IPS DF 4.7 (cell line): ENCODE data around the gene SEZ6L2.
"Not testable (repeated sequence)": the region's sequence is repeated elsewhere in the genome, so short reads cannot be mapped to it uniquely, and the experiment has no call there.

Experiments
- DNase-seq: peaks from one replicate; pipeline ENCODE4 v3.0.0-alpha.2; 2013; ENCODE audit warnings: low spot score; ENCODE audit errors: extremely low read depth

The SEZ6L2 gene

DNA sequence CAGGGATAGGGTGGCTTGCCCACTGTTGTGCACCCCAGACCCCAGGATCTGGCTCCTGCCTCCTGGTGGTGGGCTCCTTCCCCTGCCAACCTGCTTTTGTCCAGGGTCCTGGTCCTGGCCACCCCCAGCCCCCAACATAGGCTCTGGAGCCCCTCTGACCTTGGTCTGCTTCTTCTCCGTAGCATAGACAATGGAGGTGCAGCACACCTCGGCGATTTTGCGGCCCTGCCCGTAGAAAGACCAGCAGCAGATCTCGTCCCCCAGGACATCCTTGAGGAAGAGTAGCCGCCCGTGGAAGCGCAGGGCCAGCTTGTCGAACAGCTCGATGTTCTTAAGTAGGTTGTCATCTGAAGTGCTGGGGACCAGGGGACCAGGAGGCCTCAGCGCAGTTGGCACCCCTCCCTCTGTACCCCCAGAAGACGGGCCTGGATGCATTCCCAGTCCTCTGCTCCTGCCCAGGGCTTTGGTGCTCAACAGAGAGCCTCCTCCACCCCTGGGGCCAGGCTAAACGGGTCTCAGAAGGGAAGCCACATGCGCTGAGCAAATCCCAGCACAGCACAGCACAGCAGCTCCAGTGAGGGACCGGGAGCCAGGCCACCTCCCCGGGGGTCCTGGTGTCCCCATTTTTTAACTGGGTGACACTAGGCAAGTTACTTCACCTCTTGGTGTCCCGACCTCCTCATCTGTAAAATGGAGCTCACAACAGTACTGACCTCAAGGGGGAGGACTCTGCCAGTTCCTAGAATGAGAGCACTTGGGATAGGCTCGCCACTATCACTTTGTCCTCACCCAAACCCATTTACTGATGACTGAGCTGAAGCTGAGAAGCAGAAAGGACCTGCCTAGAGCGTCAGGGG is 11.7 kb upstream of the SEZ6L2 start:
- no peak for DNase-seq

DNA sequence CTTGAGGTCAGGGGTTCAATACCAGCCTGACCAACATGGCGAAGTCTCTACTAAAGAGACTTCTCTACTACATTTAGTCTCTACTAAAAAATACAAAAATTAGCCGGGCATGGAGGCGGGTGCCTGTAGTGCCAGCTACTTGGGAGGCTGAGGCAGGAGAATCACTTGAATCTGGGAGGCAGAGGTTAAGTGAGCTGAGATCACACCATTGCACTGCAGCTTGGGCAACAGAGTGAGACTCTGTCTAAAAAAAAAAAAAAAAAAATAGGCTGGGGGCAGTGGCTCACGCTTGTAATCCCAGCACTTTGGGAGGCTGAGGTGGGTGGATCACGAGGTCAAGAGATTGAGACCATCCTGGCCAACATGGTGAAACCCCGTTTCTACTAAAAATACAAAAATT is 10.5 kb upstream of the SEZ6L2 start:
- DNase-seq, result not testable (repeated sequence)

DNA sequence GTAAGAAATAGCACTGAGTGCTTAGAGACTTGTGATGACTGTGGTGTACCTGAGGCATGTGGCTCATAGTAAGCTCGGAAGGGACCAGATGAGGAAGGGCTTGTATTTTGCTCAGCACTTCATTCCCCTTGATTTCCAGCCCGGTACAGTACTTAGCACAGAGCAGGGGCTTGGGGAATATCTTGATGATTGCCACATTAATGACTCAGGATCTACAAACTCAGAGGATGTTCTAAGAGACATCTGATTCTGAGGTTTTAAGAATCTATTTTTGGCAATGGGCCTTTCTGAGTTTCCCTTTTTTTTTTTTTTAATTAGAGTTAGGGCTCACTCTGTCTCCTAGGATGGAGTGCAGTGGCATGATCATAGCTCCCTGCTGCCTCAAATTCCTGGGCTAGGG is 10.0 kb upstream of the SEZ6L2 start:
- no peak for DNase-seq

DNA sequence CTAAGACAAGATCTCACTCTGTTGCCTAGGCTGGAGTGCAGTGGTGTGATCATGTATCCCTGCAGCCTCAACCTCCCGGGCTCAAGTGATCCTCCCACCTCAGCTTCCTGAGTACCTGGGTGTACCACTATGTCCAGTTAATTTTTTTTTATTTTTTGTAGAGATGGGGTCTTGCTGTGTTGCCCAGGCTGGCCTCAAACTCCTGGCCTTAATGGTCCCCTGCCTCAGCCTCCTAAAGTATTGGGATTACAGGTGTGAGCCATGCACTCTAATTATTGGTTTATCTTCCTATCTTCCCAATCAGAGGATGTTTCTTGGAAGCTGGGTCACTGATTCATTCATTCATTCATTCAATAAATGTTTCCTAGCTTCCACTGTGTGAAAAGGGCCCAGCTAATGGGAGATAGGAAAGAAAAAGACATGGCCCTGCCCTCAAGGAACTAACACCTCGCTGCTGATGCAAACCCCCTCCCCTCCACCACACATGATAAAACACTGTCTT is 9.4 kb upstream of the SEZ6L2 start:
- no peak for DNase-seq

DNA sequence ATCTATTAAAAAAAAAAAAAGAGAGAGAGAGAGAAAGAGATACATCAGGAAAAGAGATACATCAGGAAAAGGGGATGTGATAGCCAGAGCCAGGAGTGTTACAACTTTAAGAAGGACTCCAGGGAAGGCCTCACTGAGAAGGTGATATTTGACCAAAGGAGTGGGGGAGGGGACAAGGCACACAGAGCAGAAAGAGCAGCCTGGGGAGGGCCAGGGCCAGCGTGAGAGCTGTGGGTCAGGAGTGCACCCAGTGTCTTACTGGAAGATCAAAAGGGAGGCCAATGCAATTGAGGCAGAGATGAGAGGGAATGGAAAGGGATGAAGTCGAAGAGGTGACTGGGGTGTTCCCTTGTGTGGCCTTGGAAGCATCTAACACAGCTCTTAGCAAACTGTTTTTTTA is 8.6 kb upstream of the SEZ6L2 start:
- no peak for DNase-seq

DNA sequence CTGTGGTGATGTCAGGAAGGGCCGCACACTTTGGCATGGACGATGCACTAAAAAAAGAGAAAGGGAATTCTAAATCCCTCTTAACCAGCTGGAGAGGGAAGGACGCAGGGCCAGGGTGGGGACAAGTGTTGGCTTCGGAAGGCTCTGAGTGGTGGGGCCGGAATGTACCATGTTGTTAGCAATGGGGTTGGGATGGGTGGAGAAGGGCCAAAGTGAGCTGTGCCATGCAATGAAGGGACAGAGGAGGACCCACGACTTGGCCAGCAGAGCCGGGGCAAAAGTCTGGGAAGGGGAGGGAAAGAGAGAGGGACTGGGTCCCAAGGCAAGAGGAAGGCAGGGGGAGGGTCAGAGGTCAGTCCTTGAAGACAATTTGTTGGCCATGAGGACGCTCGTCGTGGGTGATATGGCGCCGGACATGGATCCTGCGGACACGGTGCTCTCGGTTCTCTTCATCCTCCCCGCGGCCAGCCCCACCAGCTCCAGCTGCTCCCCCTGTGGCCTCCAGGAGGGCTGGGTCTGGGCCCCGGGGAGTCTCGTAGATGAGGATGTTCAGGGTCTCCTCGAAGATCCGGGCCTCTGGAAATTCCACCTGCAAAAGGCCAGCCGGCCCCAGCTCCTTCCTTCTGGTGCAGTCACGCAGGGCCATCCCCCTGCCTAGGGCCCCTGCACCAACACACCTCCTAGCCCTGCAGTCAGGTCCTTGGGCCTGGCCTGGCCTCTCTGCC is 7.3 kb upstream of the SEZ6L2 start:
- no peak for DNase-seq

DNA sequence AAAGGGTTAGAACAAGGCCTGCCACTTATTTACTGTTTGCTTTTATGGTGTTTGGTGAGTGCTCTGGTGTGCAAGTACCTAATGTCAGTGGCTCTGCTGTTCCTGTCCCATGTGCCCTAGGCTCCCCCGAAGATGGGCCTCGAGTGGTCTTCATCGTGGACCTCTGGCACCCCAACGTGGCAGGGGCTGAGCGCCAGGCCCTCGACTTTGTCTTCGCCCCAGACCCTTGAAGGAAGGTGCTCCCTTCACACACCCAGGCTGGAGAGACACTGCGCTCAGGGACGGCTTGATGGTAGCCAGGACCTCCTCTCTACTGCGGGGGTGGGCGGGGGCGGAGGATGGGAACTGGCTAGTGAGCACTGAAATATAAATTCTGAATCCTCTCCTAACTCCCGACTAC is 6.3 kb upstream of the SEZ6L2 start:
- DNase-seq, result no peak

DNA sequence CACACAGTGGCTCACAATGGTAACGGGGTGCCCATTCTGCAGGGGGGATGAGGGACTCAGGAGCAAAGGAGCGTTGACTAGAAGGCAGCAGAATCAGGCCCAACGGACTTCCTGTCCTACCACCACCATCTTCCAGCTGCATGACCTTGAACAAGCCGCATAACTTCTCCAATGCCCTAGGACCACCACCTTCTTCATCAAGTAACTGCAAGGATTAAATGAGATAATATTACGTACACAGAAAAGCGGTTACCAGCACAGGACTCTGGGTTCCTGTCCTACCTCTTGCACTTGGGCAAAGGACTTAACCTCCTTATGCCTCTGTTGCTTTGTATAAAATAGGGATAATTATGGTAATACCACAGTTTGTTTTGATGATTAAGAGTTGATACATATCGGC is 5.6 kb upstream of the SEZ6L2 start:
- DNase-seq, result no peak

DNA sequence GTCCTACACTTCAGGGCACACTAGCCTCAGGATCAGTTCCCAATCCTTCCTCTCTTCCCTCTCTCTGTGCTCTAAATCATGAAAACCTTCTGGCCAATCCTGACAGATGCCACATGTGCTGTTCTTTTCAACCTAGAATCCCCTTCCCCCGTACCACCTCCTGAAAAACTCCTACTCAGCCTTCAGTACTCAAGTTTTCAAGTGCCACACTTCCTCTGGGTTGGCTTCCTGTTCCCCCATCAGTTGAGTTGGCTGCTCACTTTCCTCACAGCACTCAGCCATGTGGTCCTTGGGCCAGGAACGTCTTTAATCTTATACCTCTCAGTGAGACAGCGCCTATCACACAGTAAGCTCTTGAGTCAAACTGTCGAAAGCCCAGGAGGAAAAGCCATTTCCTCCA is 4.2 kb upstream of the SEZ6L2 start:
- no peak for DNase-seq

DNA sequence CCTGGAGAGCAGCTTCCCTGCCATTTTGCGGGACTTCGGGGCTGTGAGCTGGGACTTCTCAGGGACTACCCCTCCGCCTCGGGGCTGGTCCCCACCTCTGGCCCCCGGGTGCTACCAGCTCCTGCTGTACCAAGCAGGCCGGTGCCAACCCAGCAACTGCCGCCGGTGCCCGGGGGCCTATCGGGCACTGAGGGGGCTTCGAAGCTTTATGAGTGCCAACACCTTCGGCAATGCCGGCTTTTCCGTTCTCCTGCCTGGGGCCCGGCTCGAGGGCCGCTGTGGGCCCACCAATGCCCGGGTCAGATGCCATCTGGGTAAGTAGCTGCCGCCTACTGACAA is 2.2 kb upstream of the SEZ6L2 start:
- no peak for DNase-seq

DNA sequence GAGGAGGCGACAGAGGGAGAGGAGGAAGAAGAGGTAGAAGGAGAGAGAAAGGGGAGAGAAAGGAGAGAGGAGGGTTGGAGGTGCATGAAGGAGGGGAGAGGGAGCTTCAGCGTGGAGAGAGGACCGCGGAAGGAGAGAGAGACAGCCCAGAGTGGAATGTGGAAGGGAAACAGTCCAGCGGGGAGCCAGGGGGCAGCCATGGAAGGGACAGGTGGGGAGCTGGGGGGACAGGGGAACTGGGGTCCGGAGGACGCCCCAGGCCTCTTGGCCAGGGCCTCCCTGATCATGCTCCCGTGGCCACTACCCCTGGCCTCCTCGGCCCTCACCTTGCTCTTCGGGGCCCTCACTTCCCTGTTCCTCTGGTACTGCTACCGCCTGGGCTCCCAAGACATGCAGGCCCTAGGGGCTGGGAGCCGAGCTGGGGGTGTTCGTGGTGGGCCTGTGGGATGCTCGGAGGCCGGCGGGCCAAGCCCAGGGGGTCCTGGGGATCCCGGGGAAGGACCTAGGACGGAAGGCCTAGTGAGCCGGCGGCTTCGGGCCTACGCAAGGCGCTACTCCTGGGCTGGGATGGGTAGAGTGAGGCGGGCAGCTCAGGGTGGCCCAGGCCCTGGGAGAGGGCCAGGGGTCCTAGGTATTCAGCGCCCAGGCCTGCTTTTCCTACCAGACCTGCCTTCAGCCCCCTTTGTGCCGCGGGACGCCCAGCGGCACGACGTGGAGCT is 1.7 kb upstream of the SEZ6L2 start:
- no peak for DNase-seq

DNA sequence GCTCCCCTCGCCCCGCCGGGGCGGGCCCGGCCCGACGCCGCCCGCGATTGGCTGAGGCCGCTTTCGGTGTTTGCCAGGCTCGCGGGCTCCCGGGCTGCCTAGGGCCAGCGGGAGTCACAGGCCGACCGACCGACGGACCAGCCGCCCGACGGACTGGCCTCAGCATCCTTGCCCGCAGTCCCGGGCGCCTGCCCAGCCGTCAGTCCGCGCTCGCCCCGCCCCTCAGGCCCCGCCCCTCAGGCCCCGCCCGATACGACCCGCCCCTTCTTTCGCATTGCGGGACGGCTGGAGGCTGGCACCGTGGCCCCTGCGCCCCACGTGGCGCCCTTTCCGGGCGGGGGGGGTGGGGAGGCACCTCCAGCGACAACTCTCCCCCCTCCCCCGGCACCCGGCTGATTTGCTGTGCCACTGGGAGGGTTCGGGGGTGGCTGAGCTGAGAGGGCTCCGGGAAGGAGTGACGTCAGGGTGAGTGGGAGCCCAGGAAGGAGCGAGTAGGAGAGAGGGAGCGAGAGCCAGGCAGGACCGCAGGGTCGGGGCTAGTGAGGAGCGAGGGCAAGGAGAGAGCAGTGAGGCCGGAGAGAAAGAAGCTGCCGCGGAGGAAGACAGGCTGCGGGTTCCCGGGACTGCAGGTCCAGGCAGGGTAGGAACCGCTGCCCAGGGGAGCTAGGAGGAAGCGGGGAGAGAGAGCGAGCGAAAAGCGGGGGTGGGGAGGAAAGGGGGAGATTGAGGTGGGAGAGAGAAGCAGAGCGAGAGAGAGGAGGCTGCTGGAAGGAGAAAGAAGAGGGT is 945 bp upstream of the SEZ6L2 start, which contains the start of gene ASPHD1:
ASPHD1 (plus strand) TSS at position 387 of the 786 bp plus-strand sequence. CDS start 484 bp downstream, outside the sequence.
- no peak for DNase-seq

DNA sequence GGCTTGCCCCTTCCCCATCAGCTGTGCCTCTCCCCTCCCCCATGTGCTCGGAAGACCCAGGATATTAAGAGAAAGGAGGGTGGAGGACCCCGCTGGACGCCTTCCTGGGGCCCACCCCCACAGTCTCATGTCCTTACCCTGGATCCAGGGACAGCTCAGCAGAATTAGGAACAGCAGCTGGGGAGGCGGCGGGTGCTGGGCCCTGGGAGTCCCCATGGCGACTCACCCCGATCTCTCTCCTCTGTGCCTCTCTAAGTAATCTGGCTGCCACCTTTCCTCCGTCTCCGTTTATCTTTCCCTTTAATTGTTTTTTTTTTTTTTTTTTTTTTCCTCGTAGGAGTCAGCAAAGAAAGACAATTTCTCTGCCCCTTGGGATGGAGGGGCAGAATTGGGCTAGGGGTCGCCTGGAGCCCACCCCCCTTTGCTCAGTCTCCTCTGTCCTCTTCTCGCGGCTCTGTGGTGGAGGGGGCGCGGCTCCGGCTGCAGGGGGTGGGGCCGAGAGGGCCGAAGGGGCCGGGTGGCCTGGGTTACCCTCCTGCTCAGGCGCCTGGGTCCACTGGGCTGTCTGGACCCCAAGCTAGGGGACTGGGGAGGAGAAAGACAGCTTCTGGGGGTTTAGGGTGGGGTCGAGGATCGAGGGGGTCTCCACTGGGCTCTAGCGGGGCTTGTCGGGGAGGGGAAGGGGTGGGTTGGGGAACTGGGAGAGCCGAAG is 390 bp downstream of the SEZ6L2 start:
- no peak for DNase-seq

DNA sequence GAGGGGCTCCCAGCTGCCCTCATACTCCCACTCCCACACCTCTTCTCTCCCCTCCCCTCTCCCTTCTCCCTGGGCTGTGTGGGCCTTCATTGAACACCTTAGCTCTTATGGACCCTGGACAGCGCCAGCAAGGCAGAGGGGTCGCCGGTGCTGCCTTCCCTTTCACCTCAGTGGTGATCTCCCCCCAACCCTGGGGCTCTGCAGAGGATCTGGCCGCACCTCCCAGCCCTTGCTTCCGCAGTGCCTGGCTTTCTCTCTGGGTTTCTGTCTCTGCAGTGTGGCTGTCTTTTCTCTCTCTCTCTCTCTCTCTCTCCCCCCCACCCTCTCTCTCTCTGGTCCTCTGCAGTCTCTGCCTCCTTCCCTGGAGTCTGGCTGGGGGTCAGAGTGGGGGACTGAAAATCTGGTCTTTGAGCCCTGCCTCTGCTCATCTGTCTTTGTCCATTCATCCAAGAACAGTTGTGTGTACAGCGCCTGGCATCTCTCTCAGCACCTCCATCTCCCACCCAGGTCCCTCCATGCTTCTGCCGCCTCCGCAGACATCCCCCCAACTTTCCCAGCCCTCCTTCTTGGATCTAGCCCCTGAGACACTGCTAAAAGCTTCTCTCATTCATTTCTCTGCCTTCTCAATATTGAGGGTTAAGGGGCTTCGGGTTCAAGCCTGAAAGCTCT is 1.1 kb downstream of the SEZ6L2 start:
- DNase-seq, result no peak

DNA sequence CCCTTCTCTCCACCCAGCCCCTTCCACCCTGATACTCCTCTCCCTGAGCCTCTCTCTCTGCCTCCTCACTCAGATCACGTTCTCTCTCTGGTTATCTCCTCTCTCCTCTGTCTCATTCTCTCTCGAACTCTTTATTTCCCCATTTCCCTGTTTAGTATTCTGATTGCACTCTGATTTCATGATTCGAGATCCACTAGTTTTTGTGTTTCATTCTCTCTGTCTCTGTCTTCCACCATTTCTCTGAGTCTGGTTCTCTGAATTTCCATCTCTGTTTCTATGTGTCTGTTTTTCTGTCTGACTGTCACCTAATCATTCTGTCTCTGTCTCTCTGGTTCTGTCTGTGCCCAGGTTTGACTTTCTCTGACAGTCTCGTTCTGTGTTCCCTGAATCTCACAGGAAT is 2.0 kb downstream of the SEZ6L2 start:
- no peak for DNase-seq

DNA sequence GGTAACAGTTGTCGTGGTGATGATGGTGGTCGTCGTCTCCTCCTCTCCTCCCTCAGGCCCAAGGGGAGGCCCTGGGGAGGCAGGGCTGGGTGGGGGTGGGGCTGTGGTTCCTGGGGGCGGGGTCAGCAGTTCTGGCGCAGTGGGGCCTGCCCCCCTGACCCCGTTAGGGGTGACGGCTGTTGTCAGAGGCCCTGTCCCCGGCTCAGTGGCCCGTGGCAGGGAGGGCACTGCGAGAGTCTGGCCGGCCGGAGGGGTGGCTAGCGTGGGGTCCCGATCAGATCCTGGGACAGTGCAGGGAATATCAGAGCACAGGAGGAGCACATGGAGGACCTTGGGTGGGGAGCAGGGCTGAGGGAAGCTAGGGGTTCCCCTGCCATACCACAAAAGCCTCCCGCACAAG is 2.5 kb downstream of the SEZ6L2 start:
- DNase-seq, result no peak

DNA sequence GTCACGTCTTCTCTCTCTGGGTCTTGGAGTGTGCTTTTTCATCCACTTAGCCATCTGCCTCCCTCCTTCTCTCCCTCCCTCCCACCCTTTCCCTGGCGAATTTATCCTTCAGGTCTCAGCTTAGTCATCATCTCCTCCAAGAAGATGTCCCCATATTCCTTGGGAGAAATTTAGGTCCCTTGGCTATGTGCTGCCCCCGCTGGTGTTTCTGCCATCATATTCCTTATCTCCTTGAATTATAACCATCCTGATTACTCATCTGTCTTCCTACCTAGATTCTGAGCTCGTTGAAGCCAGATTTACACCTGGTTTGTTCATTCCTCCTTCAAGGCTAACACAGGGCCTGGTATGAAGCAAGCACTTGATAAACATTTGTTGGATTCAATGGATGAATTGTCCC is 5.0 kb downstream of the SEZ6L2 start:
- DNase-seq, result no peak

DNA sequence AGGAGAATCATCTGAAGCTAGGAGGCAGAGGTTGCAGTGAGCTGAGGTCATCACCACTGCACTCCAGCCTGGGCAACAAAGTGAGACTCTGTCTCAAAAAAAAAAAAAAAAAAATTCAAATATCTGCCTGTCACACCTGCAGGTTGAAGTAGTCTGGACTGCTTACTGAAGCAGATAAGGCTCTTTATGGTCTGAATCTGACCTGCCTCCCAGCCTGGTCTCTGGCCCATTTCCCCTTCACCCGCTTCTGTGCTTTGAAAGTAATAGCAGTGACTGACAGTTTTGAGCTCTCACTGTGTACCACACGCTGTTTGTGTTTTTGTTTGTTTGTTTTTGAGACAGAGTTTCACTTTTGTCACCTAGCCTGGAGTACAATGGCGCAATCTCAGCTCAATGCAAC is 5.8 kb downstream of the SEZ6L2 start:
- DNase-seq, result no peak

DNA sequence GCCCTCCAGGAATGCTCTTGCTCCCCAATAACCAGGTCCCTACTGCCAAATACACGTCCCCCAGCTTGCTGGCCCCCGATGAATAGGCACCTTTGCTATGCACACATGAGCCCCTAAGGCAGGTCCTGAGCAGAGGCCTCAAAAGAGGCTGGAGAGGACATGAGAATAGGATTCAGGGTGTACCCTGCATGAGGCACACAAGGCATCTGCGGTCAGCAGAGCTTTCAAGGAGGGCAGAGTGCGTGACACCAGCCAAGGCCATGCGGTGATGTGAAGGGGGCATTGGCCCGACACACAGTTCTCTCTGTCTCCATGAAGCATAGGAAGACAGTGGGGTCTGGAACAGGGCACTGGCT is 6.9 kb downstream of the SEZ6L2 start:
- no peak for DNase-seq
